ENCODE measurements around the gene DENND1A. TPM values are rescaled to one million over a fixed set of nuclear protein-coding genes. Genes with fewer than 3 reads are reported as not detected.

Gene DENND1A
- total RNA-seq, 1 experiment from 2014 or later: 23.5 TPM

DNA sequence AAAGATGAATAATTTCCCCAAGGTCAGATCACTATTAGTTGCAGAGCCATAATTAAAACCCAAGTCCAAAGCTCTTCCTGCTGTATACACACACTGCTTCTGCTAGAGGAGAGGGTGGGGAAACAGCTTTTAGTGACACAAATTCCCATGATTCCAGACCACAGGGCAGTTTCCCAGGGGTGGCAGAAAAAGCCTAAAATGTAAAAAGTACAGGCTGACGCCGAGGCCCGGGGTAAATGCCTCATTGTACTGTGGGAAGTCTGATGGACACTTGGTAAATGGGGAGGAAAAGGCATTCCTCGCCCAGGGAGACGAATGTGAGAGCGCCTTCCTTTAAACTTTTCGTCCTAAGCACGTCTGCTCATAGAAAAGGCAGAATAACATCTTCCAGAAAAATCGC lies 65.7 kb downstream of the DENND1A start (continued):
- TF ChIP-seq, protein P1, sequence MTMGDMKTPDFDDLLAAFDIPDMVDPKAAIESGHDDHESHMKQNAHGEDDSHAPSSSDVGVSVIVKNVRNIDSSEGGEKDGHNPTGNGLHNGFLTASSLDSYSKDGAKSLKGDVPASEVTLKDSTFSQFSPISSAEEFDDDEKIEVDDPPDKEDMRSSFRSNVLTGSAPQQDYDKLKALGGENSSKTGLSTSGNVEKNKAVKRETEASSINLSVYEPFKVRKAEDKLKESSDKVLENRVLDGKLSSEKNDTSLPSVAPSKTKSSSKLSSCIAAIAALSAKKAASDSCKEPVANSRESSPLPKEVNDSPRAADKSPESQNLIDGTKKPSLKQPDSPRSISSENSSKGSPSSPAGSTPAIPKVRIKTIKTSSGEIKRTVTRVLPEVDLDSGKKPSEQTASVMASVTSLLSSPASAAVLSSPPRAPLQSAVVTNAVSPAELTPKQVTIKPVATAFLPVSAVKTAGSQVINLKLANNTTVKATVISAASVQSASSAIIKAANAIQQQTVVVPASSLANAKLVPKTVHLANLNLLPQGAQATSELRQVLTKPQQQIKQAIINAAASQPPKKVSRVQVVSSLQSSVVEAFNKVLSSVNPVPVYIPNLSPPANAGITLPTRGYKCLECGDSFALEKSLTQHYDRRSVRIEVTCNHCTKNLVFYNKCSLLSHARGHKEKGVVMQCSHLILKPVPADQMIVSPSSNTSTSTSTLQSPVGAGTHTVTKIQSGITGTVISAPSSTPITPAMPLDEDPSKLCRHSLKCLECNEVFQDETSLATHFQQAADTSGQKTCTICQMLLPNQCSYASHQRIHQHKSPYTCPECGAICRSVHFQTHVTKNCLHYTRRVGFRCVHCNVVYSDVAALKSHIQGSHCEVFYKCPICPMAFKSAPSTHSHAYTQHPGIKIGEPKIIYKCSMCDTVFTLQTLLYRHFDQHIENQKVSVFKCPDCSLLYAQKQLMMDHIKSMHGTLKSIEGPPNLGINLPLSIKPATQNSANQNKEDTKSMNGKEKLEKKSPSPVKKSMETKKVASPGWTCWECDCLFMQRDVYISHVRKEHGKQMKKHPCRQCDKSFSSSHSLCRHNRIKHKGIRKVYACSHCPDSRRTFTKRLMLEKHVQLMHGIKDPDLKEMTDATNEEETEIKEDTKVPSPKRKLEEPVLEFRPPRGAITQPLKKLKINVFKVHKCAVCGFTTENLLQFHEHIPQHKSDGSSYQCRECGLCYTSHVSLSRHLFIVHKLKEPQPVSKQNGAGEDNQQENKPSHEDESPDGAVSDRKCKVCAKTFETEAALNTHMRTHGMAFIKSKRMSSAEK (CRISPR knock-in tag; IDR thresholded peaks at IDR 0.05; ENCODE audit: borderline replicate concordance): no peak
- no peak for TF ChIP-seq CREM (CRISPR knock-in tag; IDR thresholded peaks at IDR 0.05)
- TF ChIP-seq, protein P2, sequence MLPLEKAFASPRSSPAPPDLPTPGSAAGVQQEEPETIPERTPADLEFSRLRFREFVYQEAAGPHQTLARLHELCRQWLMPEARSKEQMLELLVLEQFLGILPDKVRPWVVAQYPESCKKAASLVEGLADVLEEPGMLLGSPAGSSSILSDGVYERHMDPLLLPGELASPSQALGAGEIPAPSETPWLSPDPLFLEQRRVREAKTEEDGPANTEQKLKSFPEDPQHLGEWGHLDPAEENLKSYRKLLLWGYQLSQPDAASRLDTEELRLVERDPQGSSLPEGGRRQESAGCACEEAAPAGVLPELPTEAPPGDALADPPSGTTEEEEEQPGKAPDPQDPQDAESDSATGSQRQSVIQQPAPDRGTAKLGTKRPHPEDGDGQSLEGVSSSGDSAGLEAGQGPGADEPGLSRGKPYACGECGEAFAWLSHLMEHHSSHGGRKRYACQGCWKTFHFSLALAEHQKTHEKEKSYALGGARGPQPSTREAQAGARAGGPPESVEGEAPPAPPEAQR (CRISPR knock-in tag; IDR thresholded peaks at IDR 0.05): no peak

DNA sequence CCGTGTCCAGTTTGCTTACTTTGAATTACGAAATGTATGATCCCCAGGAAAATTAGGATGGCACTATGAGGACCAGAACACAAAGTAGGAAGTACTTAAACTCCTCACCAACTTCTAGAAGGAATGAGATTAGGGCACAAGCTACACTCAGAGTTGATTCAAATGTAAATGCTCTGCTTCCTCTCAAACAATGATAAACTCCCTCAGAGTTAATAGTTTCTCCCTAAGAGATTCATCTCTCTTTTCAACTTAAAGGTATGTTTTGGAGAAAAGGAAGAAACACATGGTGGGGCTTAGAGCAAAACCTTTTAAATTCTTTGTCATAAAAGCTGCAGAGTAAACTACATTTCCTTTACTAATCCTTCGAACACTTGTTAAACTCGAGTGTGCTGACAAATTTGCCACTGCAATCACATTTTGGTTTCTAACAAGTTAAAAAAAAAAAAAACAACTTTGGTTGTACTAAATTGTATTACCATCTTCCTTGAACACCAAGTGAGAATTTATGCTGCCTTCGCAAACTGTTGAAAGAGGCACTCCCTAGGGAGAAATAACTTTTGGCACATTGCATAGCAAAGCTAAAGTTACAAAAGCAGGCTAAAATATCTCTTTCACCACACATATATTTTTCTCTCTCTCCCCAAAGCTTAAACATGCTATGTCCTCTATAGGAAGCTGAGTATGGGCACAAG lies 66.6 kb downstream of the DENND1A start:
- ChIA-PET CTCF (interaction anchor here (1.5 to 1.6 kb wide), 3 partner anchors 11 to 464 kb away, joined by 3 to 5 read pairs (median 3); no protein-coding TSS in a partner anchor), POLR2A (interaction anchor here (0.5 to 0.6 kb wide), 3 partner anchors 11 to 959 kb away, joined by 3 to 6 read pairs (median 3); no protein-coding TSS in a partner anchor)
- H3K4me1 Mint-ChIP-seq: peaks cover 93% of the 10 kb centered on the region
- peak; percentile 89 for ATAC-seq
- no peaks in the 10 kb centered on the region for H3K36me3 Mint-ChIP-seq
- H3K27ac Mint-ChIP-seq: peak overlapping the region; percentile 89
- H3K9me3 Mint-ChIP-seq: no peaks in the 10 kb centered on the region
- H3K4me3 Mint-ChIP-seq: peak overlapping the region; percentile 54
- H3K27me3 Mint-ChIP-seq (ENCODE audit: low read depth): peaks cover 31% of the 10 kb centered on the region
- no peak for DNase-seq (ENCODE audit: low spot score)
- TF ChIP-seq GRHL2 (CRISPR knock-in tag; IDR thresholded peaks at IDR 0.05; ENCODE audit: insufficient replicate concordance, severe bottlenecking) (no peak), GTF2I (CRISPR knock-in tag; conservative IDR thresholded peaks at IDR 0.05) (no peak), IRF2 (CRISPR knock-in tag; IDR thresholded peaks at IDR 0.05; ENCODE audit: borderline replicate concordance, low read depth) (no peak), ZNF671 (CRISPR knock-in tag; IDR thresholded peaks at IDR 0.05) (no peak), ZNF423 (CRISPR knock-in tag; IDR thresholded peaks at IDR 0.05) (no peak), NR2C2 (CRISPR knock-in tag; IDR thresholded peaks at IDR 0.05) (no peak), RELA (CRISPR knock-in tag; IDR thresholded peaks at IDR 0.05; ENCODE audit: borderline replicate concordance) (no peak), TEAD4 (CRISPR knock-in tag; IDR thresholded peaks at IDR 0.05) (no peak), OVOL2 (CRISPR knock-in tag; IDR thresholded peaks at IDR 0.05; ENCODE audit: borderline replicate concordance) (no peak), ZNF416 (CRISPR knock-in tag; IDR thresholded peaks at IDR 0.05) (no peak), FOXJ3 (CRISPR knock-in tag; IDR thresholded peaks at IDR 0.05; ENCODE audit: borderline replicate concordance) (peak; percentile 32; the same call in 1 of the 2 replicates), SOX15 (CRISPR knock-in tag; IDR thresholded peaks at IDR 0.05) (no peak)
- TF ChIP-seq, protein P3, sequence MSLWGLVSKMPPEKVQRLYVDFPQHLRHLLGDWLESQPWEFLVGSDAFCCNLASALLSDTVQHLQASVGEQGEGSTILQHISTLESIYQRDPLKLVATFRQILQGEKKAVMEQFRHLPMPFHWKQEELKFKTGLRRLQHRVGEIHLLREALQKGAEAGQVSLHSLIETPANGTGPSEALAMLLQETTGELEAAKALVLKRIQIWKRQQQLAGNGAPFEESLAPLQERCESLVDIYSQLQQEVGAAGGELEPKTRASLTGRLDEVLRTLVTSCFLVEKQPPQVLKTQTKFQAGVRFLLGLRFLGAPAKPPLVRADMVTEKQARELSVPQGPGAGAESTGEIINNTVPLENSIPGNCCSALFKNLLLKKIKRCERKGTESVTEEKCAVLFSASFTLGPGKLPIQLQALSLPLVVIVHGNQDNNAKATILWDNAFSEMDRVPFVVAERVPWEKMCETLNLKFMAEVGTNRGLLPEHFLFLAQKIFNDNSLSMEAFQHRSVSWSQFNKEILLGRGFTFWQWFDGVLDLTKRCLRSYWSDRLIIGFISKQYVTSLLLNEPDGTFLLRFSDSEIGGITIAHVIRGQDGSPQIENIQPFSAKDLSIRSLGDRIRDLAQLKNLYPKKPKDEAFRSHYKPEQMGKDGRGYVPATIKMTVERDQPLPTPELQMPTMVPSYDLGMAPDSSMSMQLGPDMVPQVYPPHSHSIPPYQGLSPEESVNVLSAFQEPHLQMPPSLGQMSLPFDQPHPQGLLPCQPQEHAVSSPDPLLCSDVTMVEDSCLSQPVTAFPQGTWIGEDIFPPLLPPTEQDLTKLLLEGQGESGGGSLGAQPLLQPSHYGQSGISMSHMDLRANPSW (CRISPR knock-in tag; conservative IDR thresholded peaks at IDR 0.05; ENCODE audit: low read depth): no peak
- TF ChIP-seq, protein P4, sequence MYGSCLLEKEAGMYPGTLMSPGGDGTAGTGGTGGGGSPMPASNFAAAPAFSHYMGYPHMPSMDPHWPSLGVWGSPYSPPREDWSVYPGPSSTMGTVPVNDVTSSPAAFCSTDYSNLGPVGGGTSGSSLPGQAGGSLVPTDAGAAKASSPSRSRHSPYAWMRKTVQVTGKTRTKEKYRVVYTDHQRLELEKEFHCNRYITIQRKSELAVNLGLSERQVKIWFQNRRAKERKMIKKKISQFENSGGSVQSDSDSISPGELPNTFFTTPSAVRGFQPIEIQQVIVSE (CRISPR knock-in tag; IDR thresholded peaks at IDR 0.05; ENCODE audit: borderline replicate concordance): no peak
- TF ChIP-seq, protein P5, sequence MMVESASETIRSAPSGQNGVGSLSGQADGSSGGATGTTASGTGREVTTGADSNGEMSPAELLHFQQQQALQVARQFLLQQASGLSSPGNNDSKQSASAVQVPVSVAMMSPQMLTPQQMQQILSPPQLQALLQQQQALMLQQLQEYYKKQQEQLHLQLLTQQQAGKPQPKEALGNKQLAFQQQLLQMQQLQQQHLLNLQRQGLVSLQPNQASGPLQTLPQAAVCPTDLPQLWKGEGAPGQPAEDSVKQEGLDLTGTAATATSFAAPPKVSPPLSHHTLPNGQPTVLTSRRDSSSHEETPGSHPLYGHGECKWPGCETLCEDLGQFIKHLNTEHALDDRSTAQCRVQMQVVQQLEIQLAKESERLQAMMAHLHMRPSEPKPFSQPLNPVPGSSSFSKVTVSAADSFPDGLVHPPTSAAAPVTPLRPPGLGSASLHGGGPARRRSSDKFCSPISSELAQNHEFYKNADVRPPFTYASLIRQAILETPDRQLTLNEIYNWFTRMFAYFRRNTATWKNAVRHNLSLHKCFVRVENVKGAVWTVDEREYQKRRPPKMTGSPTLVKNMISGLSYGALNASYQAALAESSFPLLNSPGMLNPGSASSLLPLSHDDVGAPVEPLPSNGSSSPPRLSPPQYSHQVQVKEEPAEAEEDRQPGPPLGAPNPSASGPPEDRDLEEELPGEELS (CRISPR knock-in tag; IDR thresholded peaks at IDR 0.05): peak; percentile 55; the same call in 1 of the 2 replicates
- TF ChIP-seq, protein P6, sequence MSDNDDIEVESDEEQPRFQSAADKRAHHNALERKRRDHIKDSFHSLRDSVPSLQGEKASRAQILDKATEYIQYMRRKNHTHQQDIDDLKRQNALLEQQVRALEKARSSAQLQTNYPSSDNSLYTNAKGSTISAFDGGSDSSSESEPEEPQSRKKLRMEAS (CRISPR knock-in tag; IDR thresholded peaks at IDR 0.05): no peak
- TF ChIP-seq, protein P7, sequence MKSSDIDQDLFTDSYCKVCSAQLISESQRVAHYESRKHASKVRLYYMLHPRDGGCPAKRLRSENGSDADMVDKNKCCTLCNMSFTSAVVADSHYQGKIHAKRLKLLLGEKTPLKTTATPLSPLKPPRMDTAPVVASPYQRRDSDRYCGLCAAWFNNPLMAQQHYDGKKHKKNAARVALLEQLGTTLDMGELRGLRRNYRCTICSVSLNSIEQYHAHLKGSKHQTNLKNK (CRISPR knock-in tag; IDR thresholded peaks at IDR 0.05): peak; percentile 94
- TF ChIP-seq, protein P8, sequence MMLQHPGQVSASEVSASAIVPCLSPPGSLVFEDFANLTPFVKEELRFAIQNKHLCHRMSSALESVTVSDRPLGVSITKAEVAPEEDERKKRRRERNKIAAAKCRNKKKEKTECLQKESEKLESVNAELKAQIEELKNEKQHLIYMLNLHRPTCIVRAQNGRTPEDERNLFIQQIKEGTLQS (CRISPR knock-in tag; conservative IDR thresholded peaks at IDR 0.05): no peak
